Measurements from ENCODE around the gene KMT2C. TPM values are rescaled to one million over a fixed set of nuclear protein-coding genes. Genes with fewer than 3 reads are reported as not detected.
"Not testable (repeated sequence)": the region's sequence is repeated elsewhere in the genome, so short reads cannot be mapped to it uniquely, and the experiment has no call there.

Gene KMT2C
- total RNA-seq, 3 donors from 2014 or later: 79.6 to 121 (median 102) TPM

DNA sequence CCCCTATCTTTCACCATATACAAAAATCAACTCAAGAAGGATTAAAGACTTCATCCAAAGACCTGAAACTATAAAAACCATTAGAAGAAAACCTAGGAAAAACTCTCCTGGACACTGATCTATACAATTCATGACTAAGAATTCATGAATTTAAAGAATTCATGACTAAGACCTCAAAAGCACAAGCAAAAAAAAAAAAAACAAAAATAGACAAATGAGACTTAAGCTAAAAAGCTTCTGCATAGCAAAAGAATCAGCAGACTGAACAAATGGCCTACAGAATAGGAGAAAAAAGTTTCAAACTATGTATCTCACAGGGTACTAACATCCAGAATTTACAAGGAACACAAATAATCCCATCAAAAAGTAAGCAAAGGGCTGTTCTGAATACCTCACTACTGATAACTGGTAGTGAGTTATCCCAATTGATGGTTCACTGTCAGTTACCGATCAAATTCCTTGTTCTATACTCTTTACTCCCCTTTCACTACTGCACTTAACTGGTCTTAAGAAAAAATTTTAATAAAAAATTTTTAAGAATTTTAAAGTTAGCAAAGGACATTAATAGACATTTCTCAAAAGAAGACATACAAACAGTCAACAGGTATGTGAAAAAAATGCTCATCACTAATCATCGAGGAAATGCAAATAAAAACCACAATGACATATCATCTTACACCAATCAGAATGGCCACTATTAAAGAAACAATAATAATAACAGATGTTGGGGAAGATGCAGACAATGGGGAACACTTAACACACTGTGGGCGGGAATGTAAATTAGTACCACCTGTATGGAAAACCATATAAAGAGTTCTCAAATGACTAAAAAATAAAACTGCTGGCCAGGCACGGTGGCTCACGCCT is 33.2 kb downstream of the KMT2C start:
- TF ChIP-seq, protein P1, sequence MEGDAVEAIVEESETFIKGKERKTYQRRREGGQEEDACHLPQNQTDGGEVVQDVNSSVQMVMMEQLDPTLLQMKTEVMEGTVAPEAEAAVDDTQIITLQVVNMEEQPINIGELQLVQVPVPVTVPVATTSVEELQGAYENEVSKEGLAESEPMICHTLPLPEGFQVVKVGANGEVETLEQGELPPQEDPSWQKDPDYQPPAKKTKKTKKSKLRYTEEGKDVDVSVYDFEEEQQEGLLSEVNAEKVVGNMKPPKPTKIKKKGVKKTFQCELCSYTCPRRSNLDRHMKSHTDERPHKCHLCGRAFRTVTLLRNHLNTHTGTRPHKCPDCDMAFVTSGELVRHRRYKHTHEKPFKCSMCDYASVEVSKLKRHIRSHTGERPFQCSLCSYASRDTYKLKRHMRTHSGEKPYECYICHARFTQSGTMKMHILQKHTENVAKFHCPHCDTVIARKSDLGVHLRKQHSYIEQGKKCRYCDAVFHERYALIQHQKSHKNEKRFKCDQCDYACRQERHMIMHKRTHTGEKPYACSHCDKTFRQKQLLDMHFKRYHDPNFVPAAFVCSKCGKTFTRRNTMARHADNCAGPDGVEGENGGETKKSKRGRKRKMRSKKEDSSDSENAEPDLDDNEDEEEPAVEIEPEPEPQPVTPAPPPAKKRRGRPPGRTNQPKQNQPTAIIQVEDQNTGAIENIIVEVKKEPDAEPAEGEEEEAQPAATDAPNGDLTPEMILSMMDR (IDR thresholded peaks at IDR 0.05): no peak
- DNase-seq: no peak
- no peak overlapping the region for H3K4me3 ChIP-seq
- intact Hi-C loops (cut with DNase I, micrococcal nuclease): no loop called here
- H3K9me3 ChIP-seq: peaks cover 20% of the 10 kb centered on the region
- no peak for ATAC-seq
- H3K4me1 ChIP-seq (ENCODE audit: low read depth): no peaks in the 10 kb centered on the region
- H3K36me3 ChIP-seq (ENCODE audit: low read depth): no peaks in the 10 kb centered on the region

DNA sequence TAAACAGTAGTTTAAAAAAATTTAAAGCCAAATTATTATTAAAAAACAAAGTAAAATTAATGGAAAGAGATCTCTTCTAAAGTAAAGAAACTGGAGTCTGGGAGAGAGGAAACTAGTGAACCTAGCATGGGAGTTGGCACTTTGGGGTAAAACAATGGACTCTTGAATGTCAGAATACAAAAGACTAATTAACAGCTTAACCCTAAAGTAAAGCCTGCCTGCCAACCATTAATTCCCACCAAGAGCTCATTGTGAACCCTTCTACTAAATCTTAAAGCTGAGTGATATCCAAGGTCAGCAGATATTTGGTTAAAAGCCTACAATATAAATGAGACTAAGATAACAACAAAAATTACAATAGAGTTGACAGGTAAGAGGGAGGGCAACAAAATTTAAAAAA is 36.5 kb downstream of the KMT2C start:
- Histone ChIP-seq H3K36me3 (ENCODE audit: low read depth) (no peaks in the 10 kb centered on the region), H3K4me3 (no peak overlapping the region), H3K4me1 (ENCODE audit: low read depth) (no peaks in the 10 kb centered on the region), H3K9me3 (peaks cover 8% of the 10 kb centered on the region)
- intact Hi-C loops (cut with DNase I, micrococcal nuclease): no loop called here
- no peak for ATAC-seq
- TF ChIP-seq, protein P1 (IDR thresholded peaks at IDR 0.05): no peak
- DNase-seq: no peak

DNA sequence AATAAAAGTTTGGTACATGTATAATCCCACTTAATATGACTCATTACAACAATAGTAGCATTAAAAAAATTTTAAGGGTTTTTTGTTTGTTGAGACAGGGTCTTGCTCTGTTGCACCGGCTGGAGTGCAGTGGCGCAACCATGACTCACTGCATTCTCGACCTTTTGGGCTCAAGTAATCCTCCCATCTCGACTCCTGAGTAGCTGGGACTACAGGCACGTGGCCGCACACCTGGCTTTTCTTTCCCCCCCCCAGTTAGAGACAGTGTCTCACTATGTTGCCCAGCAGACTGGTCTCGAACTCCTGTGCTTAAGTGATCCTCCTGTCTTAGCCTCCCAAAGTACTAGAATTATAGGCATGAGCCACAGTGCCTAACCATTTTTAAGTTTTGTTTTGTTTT is 40.7 kb downstream of the KMT2C start:
- TF ChIP-seq, protein P1 (IDR thresholded peaks at IDR 0.05): no peak
- intact Hi-C loops (cut with DNase I, micrococcal nuclease): no loop called here
- no peak overlapping the region for H3K4me3 ChIP-seq
- no peaks in the 10 kb centered on the region for H3K9me3 ChIP-seq
- no peaks in the 10 kb centered on the region for H3K4me1 ChIP-seq (ENCODE audit: low read depth)
- no peak for DNase-seq
- ATAC-seq: no peak
- H3K36me3 ChIP-seq (ENCODE audit: low read depth): no peaks in the 10 kb centered on the region

DNA sequence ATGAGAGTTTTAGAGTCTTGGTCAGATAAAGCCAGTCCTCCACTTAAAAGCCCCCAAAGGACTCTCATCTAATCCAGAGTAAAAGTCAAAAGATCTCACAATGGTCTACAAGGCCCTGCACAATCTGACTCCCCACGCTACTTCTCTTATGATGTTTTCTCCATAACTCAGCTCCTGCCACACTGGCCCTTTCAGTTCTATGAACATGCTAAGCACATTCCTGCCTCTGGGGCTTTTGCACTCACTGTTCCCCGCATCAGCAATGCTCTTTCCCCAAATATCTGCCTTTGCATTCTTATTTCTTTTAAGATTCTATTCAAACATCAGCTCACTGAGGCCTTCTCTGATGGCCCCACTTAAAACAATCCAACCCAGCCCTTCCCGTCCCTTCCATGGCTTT is 41.6 kb downstream of the KMT2C start:
- H3K4me3 ChIP-seq; H3K36me3 ChIP-seq (ENCODE audit: low read depth); H3K9me3 ChIP-seq; intact Hi-C loops (cut with DNase I, micrococcal nuclease); H3K4me1 ChIP-seq (ENCODE audit: low read depth): not testable (repeated sequence)
- ATAC-seq (peak; percentile 65), DNase-seq (peak in 1 of 3 donors; percentile 23)

DNA sequence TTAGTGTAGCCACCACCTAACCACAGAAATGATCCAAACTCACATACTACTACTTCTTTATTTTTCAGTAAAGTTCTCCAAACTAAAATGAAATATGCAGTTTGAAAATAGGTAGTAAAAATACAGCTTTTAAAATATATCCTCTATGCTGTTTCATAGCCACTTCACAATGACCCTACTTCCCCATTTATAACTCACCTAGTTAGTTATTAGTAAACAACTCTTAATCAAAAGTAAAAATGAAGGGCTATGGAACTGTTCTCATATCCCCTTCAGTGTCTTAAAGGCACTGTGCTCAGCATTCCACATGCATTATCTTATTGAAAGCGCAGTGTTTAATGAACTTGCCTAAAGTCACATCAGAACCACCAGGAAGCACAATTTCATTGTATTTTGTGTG is 43.5 kb downstream of the KMT2C start:
- Histone ChIP-seq H3K4me3 (no peak overlapping the region), H3K36me3 (ENCODE audit: low read depth) (no peaks in the 10 kb centered on the region), H3K9me3 (no peaks in the 10 kb centered on the region), H3K4me1 (ENCODE audit: low read depth) (no peaks in the 10 kb centered on the region)
- intact Hi-C loops (cut with DNase I, micrococcal nuclease): no loop called here
- DNase-seq (no peak), ATAC-seq (no peak)
- TF ChIP-seq, protein P1 (IDR thresholded peaks at IDR 0.05): no peak

DNA sequence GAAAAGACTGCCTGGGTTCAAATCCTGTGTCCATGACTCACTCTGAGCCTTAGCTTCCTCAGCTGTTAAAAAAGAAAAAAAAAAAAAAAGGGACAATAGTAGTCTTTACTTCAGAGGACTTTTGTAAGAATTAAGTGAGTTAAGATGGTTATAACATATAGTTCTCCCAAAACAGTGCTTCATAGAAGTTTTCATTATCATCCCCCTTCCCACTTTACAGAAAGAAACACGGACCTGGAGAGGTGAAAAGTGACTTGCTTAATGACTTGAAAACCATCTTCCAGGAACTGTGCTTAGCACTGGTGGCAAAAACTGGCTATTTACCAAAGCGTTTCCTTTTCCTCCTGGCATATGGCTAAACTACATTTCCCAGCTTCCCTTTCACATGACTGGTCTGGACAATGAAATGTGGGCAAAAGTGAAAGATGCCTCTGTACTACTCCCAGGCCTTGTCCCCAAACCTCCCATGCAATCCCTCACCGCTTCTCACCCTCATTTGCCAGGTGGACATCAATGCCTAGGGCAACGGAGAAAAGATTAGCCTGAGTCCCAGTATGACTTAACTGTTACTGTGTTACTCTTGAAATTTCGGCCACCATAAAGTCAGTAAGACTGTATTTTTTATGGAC is 49.6 kb downstream of the KMT2C start:
- intact Hi-C loops (cut with DNase I, micrococcal nuclease); DNase-seq; H3K4me1 ChIP-seq (ENCODE audit: low read depth): not testable (repeated sequence)

DNA sequence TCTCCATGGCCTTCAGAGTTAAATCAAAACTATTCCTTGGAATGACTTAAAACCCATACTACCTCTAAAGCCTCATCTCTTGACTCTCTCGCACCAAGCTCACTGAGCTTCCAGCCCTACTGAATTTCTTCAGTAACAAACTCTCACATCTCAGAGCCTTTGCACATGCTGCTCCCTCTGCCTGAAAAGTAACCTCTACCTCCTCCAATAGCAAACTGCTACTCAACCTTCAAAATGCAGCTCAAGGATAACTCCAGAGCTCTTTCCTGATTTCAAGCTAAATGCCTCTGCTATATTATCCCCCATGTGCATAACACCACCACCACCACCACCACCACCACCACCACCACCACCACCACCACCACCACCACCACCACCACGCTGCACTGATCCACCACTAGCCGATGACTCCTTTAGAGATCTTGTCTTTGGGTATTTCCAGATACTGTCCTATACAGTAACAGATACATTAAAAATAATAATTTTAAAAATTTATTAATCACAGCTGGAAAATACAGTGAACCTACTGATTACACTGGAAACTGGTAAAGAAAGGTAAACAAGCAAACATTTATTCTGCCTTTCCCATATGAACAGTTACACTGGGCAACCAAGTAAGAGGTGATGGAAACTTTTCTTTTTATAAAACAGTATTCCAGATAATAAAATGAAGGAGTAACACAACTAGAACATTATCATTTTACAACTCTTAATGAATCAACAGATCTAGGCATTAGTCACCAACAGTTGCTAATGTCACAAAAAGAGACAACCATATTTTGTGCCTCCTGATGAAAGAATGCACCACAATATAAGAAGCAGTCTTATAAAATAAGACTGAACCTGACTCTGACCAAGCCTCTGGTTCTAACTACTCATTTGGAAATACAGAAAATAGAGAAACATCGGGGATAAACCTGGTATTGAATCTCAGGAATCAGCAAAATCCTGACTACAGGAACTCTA is 51.3 kb downstream of the KMT2C start:
- not testable (repeated sequence) for H3K4me1 ChIP-seq (ENCODE audit: low read depth); ATAC-seq

More for the DNA sequence above, 49.6 kb downstream of the KMT2C start:
- not testable (repeated sequence) for H3K36me3 ChIP-seq (ENCODE audit: low read depth); H3K4me3 ChIP-seq; H3K9me3 ChIP-seq
- ATAC-seq: peak; percentile 63

More for the DNA sequence above, 51.3 kb downstream of the KMT2C start:
- DNase-seq; H3K4me3 ChIP-seq; H3K9me3 ChIP-seq; H3K36me3 ChIP-seq (ENCODE audit: low read depth); intact Hi-C loops (cut with DNase I, micrococcal nuclease): not testable (repeated sequence)

Measured in mucosa of descending colon (tissue), 3 donors.